ENCODE data around the gene ARHGEF16.

ARHGEF16 gene

GRCh38 chr1:3453891-3454810 lies at the start of gene ARHGEF16:
Gene ARHGEF16, plus strand, starts transcription at chr1:3454665. Its CDS starts 8,420 bp downstream, at chr1:3463085.
- DNase-seq (ENCODE audit: extremely low read depth, low read depth) = no peak
- peak within 1 kb of the TSS; percentile 26 for H3K4me3 ChIP-seq (replicated peaks; ENCODE audit: low read depth, low read length)
- peak; percentile 23 for TF ChIP-seq CTCF (IDR thresholded peaks at IDR 0.05; ENCODE audit: low read depth, low read length, missing control alignments)

- no peak for TF ChIP-seq CTCF (IDR thresholded peaks at IDR 0.05; ENCODE audit: low read depth, low read length, missing control alignments)
These were observed 49.7 kb upstream of the ARHGEF16 start for GRCh38 chr1:3404801-3405200.

GRCh38 chr1:3405491-3405890 lies 49.0 kb upstream of the ARHGEF16 start:
- DNase-seq (ENCODE audit: extremely low read depth, low read depth) = no peak
- no peak overlapping the region for H3K4me3 ChIP-seq (replicated peaks; ENCODE audit: low read depth, low read length)
- no peak for TF ChIP-seq CTCF (IDR thresholded peaks at IDR 0.05; ENCODE audit: low read depth, low read length, missing control alignments)

More at GRCh38 chr1:3404801-3405200, 49.7 kb upstream of the ARHGEF16 start:
- no peak for DNase-seq (ENCODE audit: extremely low read depth, low read depth)
- no peak overlapping the region for H3K4me3 ChIP-seq (replicated peaks; ENCODE audit: low read depth, low read length)

- DNase-seq (ENCODE audit: extremely low read depth, low read depth) = no peak
- H3K4me3 ChIP-seq (replicated peaks; ENCODE audit: low read depth, low read length) = no peak overlapping the region
- no peak for TF ChIP-seq CTCF (IDR thresholded peaks at IDR 0.05; ENCODE audit: low read depth, low read length, missing control alignments)
These were observed 48.2 kb upstream of the ARHGEF16 start for GRCh38 chr1:3405974-3406867.

- no peak for DNase-seq (ENCODE audit: extremely low read depth, low read depth)
- no peak for TF ChIP-seq CTCF (IDR thresholded peaks at IDR 0.05; ENCODE audit: low read depth, low read length, missing control alignments)
- no peak overlapping the region for H3K4me3 ChIP-seq (replicated peaks; ENCODE audit: low read depth, low read length)
These were observed 47.4 kb upstream of the ARHGEF16 start for GRCh38 chr1:3407021-3407420.

- no peak for TF ChIP-seq CTCF (IDR thresholded peaks at IDR 0.05; ENCODE audit: low read depth, low read length, missing control alignments)
- H3K4me3 ChIP-seq (replicated peaks; ENCODE audit: low read depth, low read length) = no peak overlapping the region
- DNase-seq (ENCODE audit: extremely low read depth, low read depth) = no peak
These were observed 45.7 kb upstream of the ARHGEF16 start for GRCh38 chr1:3408751-3409266.
